SH-SY5Y (cell line): ENCODE data around the gene SPANXC.
"Not testable (repeated sequence)": the region's sequence is repeated elsewhere in the genome, so short reads cannot be mapped to it uniquely, and the experiment has no call there.

Experiments used
- GATA2 ChIP-seq: IDR thresholded peaks from 2 replicates; pipeline ENCODE4 v1.6.1; 2011; ENCODE audit warnings: mild to moderate bottlenecking, low read depth, low read length
- GATA3 ChIP-seq: IDR thresholded peaks from 2 replicates; pipeline ENCODE4 v1.6.1; 2011; ENCODE audit warnings: low read depth, mild to moderate bottlenecking, low read length, moderate library complexity

SPANXC gene, protein sequence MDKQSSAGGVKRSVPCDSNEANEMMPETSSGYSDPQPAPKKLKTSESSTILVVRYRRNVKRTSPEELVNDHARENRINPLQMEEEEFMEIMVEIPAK

GRCh38 chrX:141242417-141242816 lies at the start of gene SPANXC:
TSS of gene SPANXC (minus strand) at chrX:141242517. CDS start at chrX:141242457, 60 bp downstream.
- TF ChIP-seq GATA2, GATA3: not testable (repeated sequence)

GRCh38 chrX:141279476-141279875 lies 37.2 kb upstream of the SPANXC start:
- TF ChIP-seq GATA3, result no peak
- TF ChIP-seq GATA2, result no peak

GRCh38 chrX:141278306-141278705 lies 36.0 kb upstream of the SPANXC start:
- TF ChIP-seq GATA3 (no peak), GATA2 (no peak)

DNA sequence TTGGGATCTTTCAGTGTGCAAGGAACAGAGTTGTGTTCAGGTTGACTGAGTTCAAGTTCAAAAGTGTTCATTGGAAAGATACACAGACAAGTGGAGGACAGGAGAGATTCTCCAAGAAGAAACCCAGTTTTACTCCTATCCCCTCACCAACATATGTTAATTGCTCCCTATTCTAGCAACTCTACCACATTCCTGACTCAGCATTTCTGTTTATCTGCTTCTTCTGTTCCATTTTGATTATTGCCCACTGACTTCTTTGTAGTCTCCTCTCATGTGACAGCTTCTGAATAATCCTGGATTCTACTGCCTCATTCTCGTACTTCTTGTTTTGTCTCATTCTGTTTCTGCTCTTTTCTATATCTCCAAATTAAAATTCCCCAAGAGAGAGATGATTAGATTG lies 15.8 kb upstream of the SPANXC start:
- TF ChIP-seq GATA2 (no peak), GATA3 (no peak)

DNA sequence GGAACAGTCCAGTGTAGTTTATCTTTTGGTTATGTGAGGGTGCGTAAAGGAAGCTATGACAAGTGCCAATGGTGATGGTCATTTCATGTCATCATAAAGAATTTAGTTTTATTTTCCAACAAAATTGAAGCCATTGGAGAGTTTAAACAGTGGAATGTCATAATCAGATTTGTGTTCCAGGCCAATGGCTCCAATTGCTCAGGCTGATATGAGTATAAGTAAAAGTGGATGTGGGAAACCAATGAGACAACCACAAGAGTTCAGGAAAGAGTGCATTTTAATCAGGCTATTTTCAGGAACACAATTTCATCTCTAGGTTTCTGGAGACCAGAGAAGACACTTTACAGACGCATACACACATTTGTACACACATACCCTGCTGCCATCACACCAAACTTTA lies 20.7 kb downstream of the SPANXC start:
- no peak for TF ChIP-seq GATA3
- TF ChIP-seq GATA2, result no peak

- TF ChIP-seq GATA2, result no peak
- no peak for TF ChIP-seq GATA3
These were observed 21.8 kb downstream of the SPANXC start for GRCh38 chrX:141220342-141221008.

- no peak for TF ChIP-seq GATA3
- TF ChIP-seq GATA2, result no peak
These were observed 28.1 kb downstream of the SPANXC start for GRCh38 chrX:141214196-141214595.

- TF ChIP-seq GATA2 (no peak), GATA3 (no peak)
These were observed 40.4 kb downstream of the SPANXC start for GRCh38 chrX:141201962-141202361.
